Esophagus (tissue), 2 donors: ENCODE results near the gene QPCT. TPM values are rescaled to one million over a fixed set of nuclear protein-coding genes. Genes with fewer than 3 reads are reported as not detected.
A peak's percentile ranks its signal among the peaks of the same experiment; 100 is the strongest.

Experiments
- H3K27ac ChIP-seq, 2 donors: one replicate each; pipeline ENCODE4 v1.5.1; 2013; ENCODE audit warnings: low read depth in 2 of 2, mild to moderate bottlenecking in 2 of 2, inconsistent platforms in 1 of 2, low read length in 1 of 2, moderate library complexity in 1 of 2
- H3K27me3 ChIP-seq, 2 donors: one replicate each; pipeline ENCODE4 v1.6.1; 2013; ENCODE audit warnings: low read length in 2 of 2, control low read depth in 1 of 2, mild to moderate bottlenecking in 1 of 2; ENCODE audit not compliant: insufficient read depth in 2 of 2, control insufficient read depth in 1 of 2
- H3K36me3 ChIP-seq, 2 donors: one replicate each; pipeline ENCODE4 v1.6.1; 2013; ENCODE audit warnings: low read length in 1 of 2; ENCODE audit not compliant: control insufficient read depth in 2 of 2, insufficient read depth in 2 of 2
- H3K4me1 ChIP-seq, 2 donors: one replicate each; pipeline ENCODE4 v1.6.1; 2013; ENCODE audit warnings: low read length in 1 of 2; ENCODE audit not compliant: control insufficient read depth in 2 of 2, insufficient read depth in 2 of 2
- H3K4me3 ChIP-seq, 2 donors: one replicate each; pipeline ENCODE4 v1.5.1; 2013; ENCODE audit warnings: low read length in 2 of 2, mild to moderate bottlenecking in 2 of 2, low read depth in 1 of 2, moderate library complexity in 1 of 2
- H3K9me3 ChIP-seq, 2 donors: one replicate each; pipeline ENCODE4 v1.6.1; 2013; ENCODE audit warnings: mild to moderate bottlenecking in 2 of 2, low read depth in 1 of 2, low read length in 1 of 2, moderate library complexity in 1 of 2; ENCODE audit not compliant: control insufficient read depth in 2 of 2, insufficient read depth in 1 of 2
- WGBS, 2 donors: extraction: QIAGEN DNeasy Blood & Tissue Kit; methylation state at CpG; one replicate each; pipeline ENCODE4 v1.1.7; 2013; 5-methylcytosine and 5-hydroxymethylcytosine counted together
- polyA plus RNA-seq, 2 donors: library from polyadenylated mRNA; stranded (reverse); fragments of 200-250 nt; gene quantifications; one replicate each; pipeline ENCODE4 v1.2.3, GENCODE V29; 2013
- donor health status: healthy with polysubstance abuse.
- donor health status: Bipolar disorder and iron deficiency.

Gene QPCT
- polyA plus RNA-seq, 2 donors = 1.2 to 1.8 TPM

GRCh38 chr2:37366773-37367172, 22.3 kb downstream of the QPCT start:
- 60% methylated on average over 4 of the region's 4 CpGs for whole genome bisulfite sequencing, 2 donors

GRCh38 chr2:37367310-37367709, 22.9 kb downstream of the QPCT start:
- 90 to 91% methylated on average over 7 of the region's 7 CpGs for WGBS, 2 donors
- no peaks in the 10 kb centered on the region for H3K4me1 ChIP-seq
- no peaks in the 10 kb centered on the region for H3K27me3 ChIP-seq
- no peaks in the 10 kb centered on the region for H3K36me3 ChIP-seq
- H3K9me3 ChIP-seq = no peaks in the 10 kb centered on the region
- H3K4me3 ChIP-seq = no peak overlapping the region
- no peak overlapping the region for H3K27ac ChIP-seq

More at GRCh38 chr2:37366773-37367172, 22.3 kb downstream of the QPCT start:
- H3K27ac ChIP-seq = no peak overlapping the region
- H3K4me1 ChIP-seq = no peaks in the 10 kb centered on the region
- H3K27me3 ChIP-seq = no peaks in the 10 kb centered on the region
- H3K9me3 ChIP-seq = no peaks in the 10 kb centered on the region
- H3K36me3 ChIP-seq = no peaks in the 10 kb centered on the region
- H3K4me3 ChIP-seq = no peak overlapping the region

GRCh38 chr2:37367984-37368383, 23.6 kb downstream of the QPCT start:
- Histone ChIP-seq H3K27ac (no peak overlapping the region), H3K27me3 (no peaks in the 10 kb centered on the region), H3K4me1 (no peaks in the 10 kb centered on the region), H3K4me3 (no peak overlapping the region), H3K36me3 (no peaks in the 10 kb centered on the region), H3K9me3 (no peaks in the 10 kb centered on the region)
- WGBS, 2 donors = 84 to 89% methylated on average over 2 of the region's 2 CpGs

- H3K4me1 ChIP-seq = no peaks in the 10 kb centered on the region
- 93% methylated on average over 1 of the region's 1 CpG for WGBS, 2 donors
- no peaks in the 10 kb centered on the region for H3K27me3 ChIP-seq
- H3K27ac ChIP-seq = no peak overlapping the region
- no peaks in the 10 kb centered on the region for H3K36me3 ChIP-seq
- H3K4me3 ChIP-seq = no peak overlapping the region
- H3K9me3 ChIP-seq = no peaks in the 10 kb centered on the region
Measured at GRCh38 chr2:37370666-37371065, 26.2 kb downstream of the QPCT start.

- Histone ChIP-seq H3K27ac (no peak overlapping the region), H3K4me3 (no peak overlapping the region), H3K9me3 (no peaks in the 10 kb centered on the region), H3K27me3 (no peaks in the 10 kb centered on the region), H3K36me3 (no peaks in the 10 kb centered on the region), H3K4me1 (no peaks in the 10 kb centered on the region)
Measured at GRCh38 chr2:37372000-37372399, 27.6 kb downstream of the QPCT start.

- H3K27ac ChIP-seq = no peak overlapping the region
- H3K4me3 ChIP-seq = no peak overlapping the region
- 43 to 55% methylated on average over 8 of the region's 8 CpGs for WGBS, 2 donors
Measured at GRCh38 chr2:37375741-37376288, 31.4 kb downstream of the QPCT start.

GRCh38 chr2:37376421-37377186, 32.2 kb downstream of the QPCT start:
- Histone ChIP-seq H3K27me3 (no peaks in the 10 kb centered on the region), H3K4me1 (no peaks in the 10 kb centered on the region), H3K36me3 (no peaks in the 10 kb centered on the region), H3K27ac (peak overlapping the region in 1 of 2 donors; percentile 38), H3K4me3 (no peak overlapping the region), H3K9me3 (no peaks in the 10 kb centered on the region)
- 28 to 40% methylated on average over 9 of the region's 9 CpGs for WGBS, 2 donors

More at GRCh38 chr2:37375741-37376288, 31.4 kb downstream of the QPCT start:
- H3K9me3 ChIP-seq = no peaks in the 10 kb centered on the region
- H3K36me3 ChIP-seq = no peaks in the 10 kb centered on the region
- H3K4me1 ChIP-seq = no peaks in the 10 kb centered on the region
- H3K27me3 ChIP-seq = no peaks in the 10 kb centered on the region

GRCh38 chr2:37377187-37377532, 32.7 kb downstream of the QPCT start:
- H3K4me3 ChIP-seq = no peak overlapping the region
- H3K27me3 ChIP-seq = no peaks in the 10 kb centered on the region
- no peaks in the 10 kb centered on the region for H3K9me3 ChIP-seq
- 17 to 31% methylated on average over 3 of the region's 3 CpGs for WGBS, 2 donors
- H3K36me3 ChIP-seq = no peaks in the 10 kb centered on the region
- H3K27ac ChIP-seq = no peak overlapping the region
- no peaks in the 10 kb centered on the region for H3K4me1 ChIP-seq

- H3K27me3 ChIP-seq = no peaks in the 10 kb centered on the region
- H3K27ac ChIP-seq = no peak overlapping the region
- no peaks in the 10 kb centered on the region for H3K4me1 ChIP-seq
Measured at GRCh38 chr2:37378411-37378810, 34.0 kb downstream of the QPCT start.

GRCh38 chr2:37379881-37380296, 35.5 kb downstream of the QPCT start:
- WGBS, 2 donors = 78 to 85% methylated on average over 5 of the region's 5 CpGs
- Histone ChIP-seq H3K36me3 (no peaks in the 10 kb centered on the region), H3K4me3 (no peak overlapping the region), H3K4me1 (no peaks in the 10 kb centered on the region), H3K27me3 (no peaks in the 10 kb centered on the region), H3K27ac (no peak overlapping the region), H3K9me3 (no peaks in the 10 kb centered on the region)

More at GRCh38 chr2:37378411-37378810, 34.0 kb downstream of the QPCT start:
- WGBS, 2 donors = 84 to 88% methylated on average over 7 of the region's 7 CpGs
- Histone ChIP-seq H3K36me3 (no peaks in the 10 kb centered on the region), H3K4me3 (no peak overlapping the region), H3K9me3 (no peaks in the 10 kb centered on the region)
